ENCODE data around the gene FADS6. TPM values are rescaled to one million over a fixed set of nuclear protein-coding genes. Genes with fewer than 3 reads are reported as not detected.

The FADS6 gene
- total and polyA plus RNA-seq, 2 experiments from 2014 or later = 0.42 to 0.73 TPM

DNA sequence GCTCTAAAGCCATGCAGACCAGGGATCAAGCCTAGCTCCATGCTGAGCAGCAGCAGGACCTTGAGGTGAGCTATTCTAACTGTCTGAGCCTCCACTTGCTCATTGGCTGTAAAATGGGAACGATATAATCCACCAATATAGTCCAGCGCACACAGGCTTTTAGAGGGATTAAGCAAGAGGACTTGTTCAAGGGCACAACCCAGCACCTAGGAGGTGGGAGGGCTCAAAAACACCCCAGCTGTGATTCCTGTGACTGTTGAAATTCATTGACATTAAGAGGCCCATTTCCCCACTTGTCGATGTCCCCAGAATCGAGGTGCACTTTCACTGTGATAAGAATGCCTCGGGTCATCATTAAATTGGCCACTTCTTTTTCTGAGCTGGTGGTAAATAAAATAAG is 25.5 kb upstream of the FADS6 start (continued):
- TF ChIP-seq, protein P1, sequence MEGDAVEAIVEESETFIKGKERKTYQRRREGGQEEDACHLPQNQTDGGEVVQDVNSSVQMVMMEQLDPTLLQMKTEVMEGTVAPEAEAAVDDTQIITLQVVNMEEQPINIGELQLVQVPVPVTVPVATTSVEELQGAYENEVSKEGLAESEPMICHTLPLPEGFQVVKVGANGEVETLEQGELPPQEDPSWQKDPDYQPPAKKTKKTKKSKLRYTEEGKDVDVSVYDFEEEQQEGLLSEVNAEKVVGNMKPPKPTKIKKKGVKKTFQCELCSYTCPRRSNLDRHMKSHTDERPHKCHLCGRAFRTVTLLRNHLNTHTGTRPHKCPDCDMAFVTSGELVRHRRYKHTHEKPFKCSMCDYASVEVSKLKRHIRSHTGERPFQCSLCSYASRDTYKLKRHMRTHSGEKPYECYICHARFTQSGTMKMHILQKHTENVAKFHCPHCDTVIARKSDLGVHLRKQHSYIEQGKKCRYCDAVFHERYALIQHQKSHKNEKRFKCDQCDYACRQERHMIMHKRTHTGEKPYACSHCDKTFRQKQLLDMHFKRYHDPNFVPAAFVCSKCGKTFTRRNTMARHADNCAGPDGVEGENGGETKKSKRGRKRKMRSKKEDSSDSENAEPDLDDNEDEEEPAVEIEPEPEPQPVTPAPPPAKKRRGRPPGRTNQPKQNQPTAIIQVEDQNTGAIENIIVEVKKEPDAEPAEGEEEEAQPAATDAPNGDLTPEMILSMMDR (conservative IDR thresholded peaks at IDR 0.05; ENCODE audit: low read depth in 2 of 2) = no peak
- TF ChIP-seq, protein P2, sequence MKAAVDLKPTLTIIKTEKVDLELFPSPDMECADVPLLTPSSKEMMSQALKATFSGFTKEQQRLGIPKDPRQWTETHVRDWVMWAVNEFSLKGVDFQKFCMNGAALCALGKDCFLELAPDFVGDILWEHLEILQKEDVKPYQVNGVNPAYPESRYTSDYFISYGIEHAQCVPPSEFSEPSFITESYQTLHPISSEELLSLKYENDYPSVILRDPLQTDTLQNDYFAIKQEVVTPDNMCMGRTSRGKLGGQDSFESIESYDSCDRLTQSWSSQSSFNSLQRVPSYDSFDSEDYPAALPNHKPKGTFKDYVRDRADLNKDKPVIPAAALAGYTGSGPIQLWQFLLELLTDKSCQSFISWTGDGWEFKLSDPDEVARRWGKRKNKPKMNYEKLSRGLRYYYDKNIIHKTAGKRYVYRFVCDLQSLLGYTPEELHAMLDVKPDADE (IDR thresholded peaks at IDR 0.05) = no peak
- TF ChIP-seq EZH2 (IDR thresholded peaks at IDR 0.05; ENCODE audit: low read depth, unreplicated experiment) (no peak), CREB1 (CRISPR knock-in tag; IDR thresholded peaks at IDR 0.05; ENCODE audit: low read depth) (no peak), POLR2AphosphoS5 (IDR thresholded peaks at IDR 0.05; ENCODE audit: low read depth) (no peak), JUNB (IDR thresholded peaks at IDR 0.05; ENCODE audit: unreplicated experiment) (no peak), STAT1 (IDR thresholded peaks at IDR 0.05; ENCODE audit: unreplicated experiment) (no peak), NANOG (IDR thresholded peaks at IDR 0.05; ENCODE audit: borderline replicate concordance) (no peak), EZH2phosphoT487 (IDR thresholded peaks at IDR 0.05; ENCODE audit: unreplicated experiment) (no peak)
- TF ChIP-seq, protein P3, sequence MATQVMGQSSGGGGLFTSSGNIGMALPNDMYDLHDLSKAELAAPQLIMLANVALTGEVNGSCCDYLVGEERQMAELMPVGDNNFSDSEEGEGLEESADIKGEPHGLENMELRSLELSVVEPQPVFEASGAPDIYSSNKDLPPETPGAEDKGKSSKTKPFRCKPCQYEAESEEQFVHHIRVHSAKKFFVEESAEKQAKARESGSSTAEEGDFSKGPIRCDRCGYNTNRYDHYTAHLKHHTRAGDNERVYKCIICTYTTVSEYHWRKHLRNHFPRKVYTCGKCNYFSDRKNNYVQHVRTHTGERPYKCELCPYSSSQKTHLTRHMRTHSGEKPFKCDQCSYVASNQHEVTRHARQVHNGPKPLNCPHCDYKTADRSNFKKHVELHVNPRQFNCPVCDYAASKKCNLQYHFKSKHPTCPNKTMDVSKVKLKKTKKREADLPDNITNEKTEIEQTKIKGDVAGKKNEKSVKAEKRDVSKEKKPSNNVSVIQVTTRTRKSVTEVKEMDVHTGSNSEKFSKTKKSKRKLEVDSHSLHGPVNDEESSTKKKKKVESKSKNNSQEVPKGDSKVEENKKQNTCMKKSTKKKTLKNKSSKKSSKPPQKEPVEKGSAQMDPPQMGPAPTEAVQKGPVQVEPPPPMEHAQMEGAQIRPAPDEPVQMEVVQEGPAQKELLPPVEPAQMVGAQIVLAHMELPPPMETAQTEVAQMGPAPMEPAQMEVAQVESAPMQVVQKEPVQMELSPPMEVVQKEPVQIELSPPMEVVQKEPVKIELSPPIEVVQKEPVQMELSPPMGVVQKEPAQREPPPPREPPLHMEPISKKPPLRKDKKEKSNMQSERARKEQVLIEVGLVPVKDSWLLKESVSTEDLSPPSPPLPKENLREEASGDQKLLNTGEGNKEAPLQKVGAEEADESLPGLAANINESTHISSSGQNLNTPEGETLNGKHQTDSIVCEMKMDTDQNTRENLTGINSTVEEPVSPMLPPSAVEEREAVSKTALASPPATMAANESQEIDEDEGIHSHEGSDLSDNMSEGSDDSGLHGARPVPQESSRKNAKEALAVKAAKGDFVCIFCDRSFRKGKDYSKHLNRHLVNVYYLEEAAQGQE (IDR thresholded peaks at IDR 0.05; ENCODE audit: unreplicated experiment) = no peak

DNA sequence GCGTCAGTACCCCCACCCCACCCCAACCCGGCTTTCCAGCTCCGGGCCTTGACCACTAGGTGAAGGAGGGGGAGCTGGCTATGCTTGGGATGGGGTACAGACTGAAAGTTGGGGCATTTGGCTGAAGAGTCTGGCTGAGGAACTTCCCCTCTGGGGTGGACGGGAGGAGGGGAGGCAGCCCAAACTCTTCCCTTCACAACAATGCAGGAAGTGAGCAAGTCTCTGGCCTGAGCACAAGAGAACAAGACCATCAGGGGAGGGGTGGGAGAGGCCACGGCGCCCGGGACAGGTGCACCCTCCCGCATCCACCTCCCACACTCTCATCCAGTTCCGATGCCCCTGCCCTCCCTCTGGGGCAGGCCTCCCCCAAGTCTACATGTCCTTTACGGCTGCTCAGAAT is 24.0 kb upstream of the FADS6 start:
- Mint-ChIP-seq H3K27ac (no peak overlapping the region), H3K4me3 (no peak overlapping the region), H3K9me3 (no peaks in the 10 kb centered on the region; the same call in 2 of the 3 replicates), H3K27me3 (ENCODE audit: insufficient read depth, low read depth, poor library complexity) (peaks cover 15% of the 10 kb centered on the region), H3K4me1 (peaks cover 7% of the 10 kb centered on the region), H3K36me3 (ENCODE audit: low read depth) (no peaks in the 10 kb centered on the region; the same call in 2 of the 3 replicates)
- Histone ChIP-seq H3K79me2 (replicated peaks; ENCODE audit: insufficient read depth) (no peaks in the 10 kb centered on the region), H3K4me2 (no peak overlapping the region), H4K20me1 (replicated peaks; ENCODE audit: insufficient read depth) (no peaks in the 10 kb centered on the region), H3K4me1 (ENCODE audit: insufficient read depth) (peaks cover under 1% of the 10 kb centered on the region; the same call in 1 of the 2 replicates), H2AFZ (no peak overlapping the region), H3K4me3 (no peak overlapping the region), H3K27ac (ENCODE audit: low read depth) (no peak overlapping the region), H3F3A (replicated peaks; ENCODE audit: low read depth) (no peaks in the 10 kb centered on the region), H3K36me3 (ENCODE audit: insufficient read depth) (no peaks in the 10 kb centered on the region; the same call in 1 of the 2 replicates), H3K9me2 (ENCODE audit: insufficient read depth) (no peaks in the 10 kb centered on the region), H3K27me3 (ENCODE audit: insufficient read depth) (peaks cover 18% of the 10 kb centered on the region)
- ATAC-seq = no peak
- no peak for DNase-seq (ENCODE audit: low spot score)
- TF ChIP-seq, protein P1 (conservative IDR thresholded peaks at IDR 0.05; ENCODE audit: low read depth in 2 of 2) = no peak
- no peak for TF ChIP-seq NANOG (IDR thresholded peaks at IDR 0.05; ENCODE audit: borderline replicate concordance)
- no peak for TF ChIP-seq STAT1 (IDR thresholded peaks at IDR 0.05; ENCODE audit: unreplicated experiment)
- TF ChIP-seq CREB1 (CRISPR knock-in tag; IDR thresholded peaks at IDR 0.05; ENCODE audit: low read depth) = no peak
- TF ChIP-seq, protein P3 (IDR thresholded peaks at IDR 0.05; ENCODE audit: unreplicated experiment) = no peak
- TF ChIP-seq EZH2 (IDR thresholded peaks at IDR 0.05; ENCODE audit: low read depth, unreplicated experiment) = no peak
- TF ChIP-seq, protein P2 (IDR thresholded peaks at IDR 0.05) = no peak
- no peak for TF ChIP-seq POLR2AphosphoS5 (IDR thresholded peaks at IDR 0.05; ENCODE audit: low read depth)

Measured in GM23338 (cell line).